Activated T-helper 2 cell treated with anti-CD3 and anti-CD28 coated beads, Interferon-gamma antibody, Interleukin-2, Interleukin-4, amounts not matched to agents 10 μg/mL and 5 μg/mL and 100 μg/mL, durations not matched to agents 14 hours and 24 hours and 36 hours (primary cell): Measurements from ENCODE around the gene PLOD2. TPM values are rescaled to one million over a fixed set of nuclear protein-coding genes. Genes with fewer than 3 reads are reported as not detected.

Experiments
- DNase-seq: peaks from one replicate; pipeline ENCODE4 v3.0.0; 2021; ENCODE audit warnings: low spot score
- H3K27ac Mint-ChIP-seq: one replicate; pipeline ENCODE4 v1.8.0; 2021; ENCODE audit warnings: mixed read lengths
- H3K27me3 Mint-ChIP-seq: one replicate; pipeline ENCODE4 v1.8.0; 2021; ENCODE audit warnings: low read depth, mixed read lengths
- H3K36me3 Mint-ChIP-seq: one replicate; pipeline ENCODE4 v1.8.0; 2021; ENCODE audit warnings: low read depth, mixed read lengths
- H3K4me1 Mint-ChIP-seq: one replicate; pipeline ENCODE4 v1.8.0; 2021; ENCODE audit warnings: low read depth, mixed read lengths
- H3K4me3 Mint-ChIP-seq: one replicate; pipeline ENCODE4 v1.8.0; 2021; ENCODE audit warnings: low read depth, mild to moderate bottlenecking, moderate library complexity, mixed read lengths
- H3K9me3 Mint-ChIP-seq: one replicate; pipeline ENCODE4 v1.8.0; 2021; ENCODE audit warnings: mixed read lengths
- intact Hi-C: fragments of 100-400 bp; cut with micrococcal nuclease; formaldehyde crosslinking; loops from one replicate; pipeline ENCODE4 v1.15.1; 2023
- total RNA-seq: library from RNA; stranded (reverse); gene quantifications from 2 replicates; pipeline ENCODE4 v1.2.3, GENCODE V29; 2022

PLOD2 gene
- total RNA-seq, 1 donor from 2014 or later = 2.2 TPM

DNA sequence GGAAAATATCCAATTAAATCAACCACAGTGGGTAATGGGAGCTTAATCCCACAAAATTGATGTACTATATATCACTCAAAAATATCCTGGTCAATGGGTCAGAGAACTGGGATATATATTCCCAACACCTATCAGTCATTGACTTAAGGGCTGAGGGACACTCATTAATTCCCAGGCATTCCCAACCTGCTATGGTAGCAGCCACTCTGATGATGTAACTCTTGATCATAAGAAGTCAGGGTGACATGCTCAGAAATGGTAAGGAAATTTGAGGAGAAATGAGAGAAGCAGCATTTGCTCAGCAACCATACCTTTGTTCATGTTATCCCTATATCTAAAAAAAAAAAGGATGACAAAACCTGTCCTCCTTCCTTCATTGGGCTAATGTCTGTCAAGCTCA, 3.1 kb upstream of the PLOD2 start:
- Mint-ChIP-seq H3K27ac (no peak overlapping the region), H3K4me3 (no peak overlapping the region), H3K4me1 (peaks cover 14% of the 10 kb centered on the region), H3K9me3 (no peaks in the 10 kb centered on the region), H3K36me3 (no peaks in the 10 kb centered on the region), H3K27me3 (peaks cover 49% of the 10 kb centered on the region)
- DNase-seq = no peak
- intact Hi-C loops = loop anchor here (5.0 kb wide), 1 partner anchor 388 kb away; no protein-coding TSS in a partner anchor

DNA sequence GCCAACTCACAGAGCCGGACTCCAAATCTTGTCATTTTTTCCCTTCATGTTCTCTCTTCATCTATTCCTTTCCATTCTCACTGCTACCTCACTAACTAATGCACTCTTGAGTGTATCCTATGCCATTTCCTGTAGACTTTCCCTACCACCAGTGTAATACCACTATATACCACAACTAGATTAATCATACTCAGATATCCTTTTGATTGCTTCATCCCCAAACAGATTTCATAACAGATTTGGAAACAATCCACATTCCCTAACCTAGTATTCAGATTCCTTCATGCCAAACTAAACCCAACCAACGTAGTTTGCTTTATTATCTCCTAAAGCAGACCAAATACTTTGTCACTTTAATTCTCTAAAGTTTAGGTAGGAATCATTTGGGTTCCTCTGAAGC, 2.6 kb upstream of the PLOD2 start:
- H3K27ac Mint-ChIP-seq = no peak overlapping the region
- no peaks in the 10 kb centered on the region for H3K36me3 Mint-ChIP-seq
- no peaks in the 10 kb centered on the region for H3K9me3 Mint-ChIP-seq
- DNase-seq = no peak
- H3K27me3 Mint-ChIP-seq = peaks cover 53% of the 10 kb centered on the region
- H3K4me1 Mint-ChIP-seq = peaks cover 14% of the 10 kb centered on the region
- intact Hi-C loops = loop anchor here (5.0 kb wide), 1 partner anchor 389 kb away; no protein-coding TSS in a partner anchor
- H3K4me3 Mint-ChIP-seq = no peak overlapping the region

- no peak for DNase-seq
- intact Hi-C loops = loop anchor here (5.0 kb wide), 1 partner anchor 390 kb away; no protein-coding TSS in a partner anchor
- H3K36me3 Mint-ChIP-seq = no peaks in the 10 kb centered on the region
- peaks cover 14% of the 10 kb centered on the region for H3K4me1 Mint-ChIP-seq
- no peaks in the 10 kb centered on the region for H3K9me3 Mint-ChIP-seq
- H3K27ac Mint-ChIP-seq = no peak overlapping the region
- H3K4me3 Mint-ChIP-seq = no peak overlapping the region
- H3K27me3 Mint-ChIP-seq = peaks cover 59% of the 10 kb centered on the region
Measured at GRCh38 chr3:146162561-146162960, 1.6 kb upstream of the PLOD2 start.

GRCh38 chr3:146161663-146162002, 649 bp upstream of the PLOD2 start:
- peaks cover 14% of the 10 kb centered on the region for H3K4me1 Mint-ChIP-seq
- H3K9me3 Mint-ChIP-seq = no peaks in the 10 kb centered on the region
- DNase-seq = no peak
- H3K36me3 Mint-ChIP-seq = no peaks in the 10 kb centered on the region
- intact Hi-C loops = loop anchor here (5.0 kb wide), 1 partner anchor 391 kb away; no protein-coding TSS in a partner anchor
- peaks cover 60% of the 10 kb centered on the region for H3K27me3 Mint-ChIP-seq
- H3K4me3 Mint-ChIP-seq = peak overlapping the region; percentile 48
- no peak overlapping the region for H3K27ac Mint-ChIP-seq

DNA sequence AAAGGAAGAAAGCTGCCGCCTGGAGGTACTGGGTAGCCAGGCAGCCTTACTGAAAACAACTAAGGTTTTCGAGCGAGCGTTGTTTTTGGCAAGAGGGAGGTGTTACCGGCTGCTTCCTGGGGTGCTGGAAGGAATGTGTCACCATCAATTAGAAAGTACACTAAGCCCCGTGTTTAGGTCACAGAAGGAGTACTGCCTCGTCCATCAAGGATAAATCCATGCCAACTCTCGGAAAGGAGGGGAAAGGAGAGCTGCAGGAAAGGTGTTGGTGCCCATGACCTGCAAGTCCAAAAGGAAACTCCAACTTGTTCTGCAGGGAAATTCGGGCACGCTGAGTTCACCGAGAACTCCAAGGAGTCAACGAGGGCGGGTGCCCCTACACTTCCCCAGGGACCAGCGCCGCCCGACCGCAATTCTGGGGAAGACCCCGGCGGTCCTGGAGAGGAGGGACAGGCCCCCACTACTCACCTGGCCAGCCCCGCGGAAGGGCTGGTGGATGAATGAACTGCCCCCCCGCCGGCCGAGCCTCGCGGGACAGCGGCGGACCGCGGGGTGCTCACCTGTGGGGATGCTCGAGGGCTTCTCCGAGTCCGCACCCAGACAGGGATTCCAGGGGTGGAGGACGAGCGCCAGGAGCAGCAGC, 542 bp downstream of the PLOD2 start:
- DNase-seq = no peak
- Mint-ChIP-seq H3K27me3 (peaks cover 60% of the 10 kb centered on the region), H3K9me3 (no peaks in the 10 kb centered on the region), H3K4me3 (peak overlapping the region; percentile 70), H3K27ac (no peak overlapping the region), H3K4me1 (peaks cover 14% of the 10 kb centered on the region), H3K36me3 (no peaks in the 10 kb centered on the region)
- intact Hi-C loops = loop anchor here (5.0 kb wide), 1 partner anchor 392 kb away; no protein-coding TSS in a partner anchor

DNA sequence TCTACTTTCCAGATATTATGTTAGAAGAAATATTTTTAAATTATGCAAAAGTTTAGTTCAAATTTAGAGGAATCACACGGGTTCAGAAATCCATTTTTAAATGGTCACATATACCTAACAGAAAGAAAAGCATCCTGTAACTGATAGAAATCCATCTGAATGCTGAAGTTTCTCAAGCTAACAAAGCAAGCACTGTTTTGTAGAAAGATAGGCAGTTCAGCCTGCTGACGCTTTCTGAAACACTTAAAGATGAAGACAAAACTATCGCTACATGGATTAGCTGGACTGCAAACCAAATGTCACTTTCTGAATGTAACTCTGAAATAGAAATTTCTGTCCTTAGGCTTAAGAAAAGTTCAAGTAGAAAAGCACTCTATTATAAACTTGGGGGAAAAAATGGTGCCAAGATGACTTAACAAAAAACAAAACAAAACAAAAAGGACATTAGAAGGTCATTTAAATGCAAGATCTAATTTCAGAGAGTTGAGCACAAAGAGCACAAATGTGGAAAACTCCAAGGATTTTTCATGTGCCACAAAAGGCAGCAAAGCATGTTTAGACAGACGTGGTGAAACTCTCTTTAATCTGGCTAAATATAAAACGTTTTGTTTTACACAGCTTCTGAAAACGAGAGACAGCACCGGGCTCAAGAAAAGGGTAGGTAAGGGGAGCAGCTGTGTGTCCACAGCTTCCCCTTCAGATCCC, 1.2 kb downstream of the PLOD2 start:
- intact Hi-C loops = loop anchor here (5.0 kb wide), 1 partner anchor 393 kb away; no protein-coding TSS in a partner anchor

DNA sequence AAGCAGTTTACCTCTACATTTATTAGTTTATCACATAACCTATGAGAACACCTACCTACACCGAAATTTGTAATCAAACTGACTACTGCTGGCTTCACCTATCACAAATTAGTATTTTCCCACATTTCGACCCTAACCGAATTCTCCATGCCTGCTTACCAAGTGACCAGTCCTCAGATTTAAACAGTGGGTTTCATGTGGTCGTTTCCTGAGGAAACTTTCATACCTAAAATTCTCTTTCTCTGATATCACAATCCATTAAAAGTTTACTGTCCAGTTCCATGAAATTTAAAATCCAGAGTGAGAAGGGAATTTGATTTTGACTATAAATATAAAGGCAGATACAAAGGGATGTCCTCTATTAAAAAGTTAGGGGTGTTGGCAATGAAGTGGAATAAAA, 1.9 kb downstream of the PLOD2 start:
- Mint-ChIP-seq H3K4me1 (peaks cover 14% of the 10 kb centered on the region), H3K36me3 (no peaks in the 10 kb centered on the region), H3K27me3 (peaks cover 50% of the 10 kb centered on the region), H3K27ac (no peak overlapping the region), H3K9me3 (no peaks in the 10 kb centered on the region), H3K4me3 (no peak overlapping the region)
- no peak for DNase-seq
- intact Hi-C loops = no loop called here

More for the DNA sequence above, 1.2 kb downstream of the PLOD2 start:
- H3K4me1 Mint-ChIP-seq = peaks cover 14% of the 10 kb centered on the region
- H3K36me3 Mint-ChIP-seq = no peaks in the 10 kb centered on the region
- no peaks in the 10 kb centered on the region for H3K9me3 Mint-ChIP-seq
- no peak for DNase-seq
- H3K4me3 Mint-ChIP-seq = peak overlapping the region; percentile 70
- H3K27ac Mint-ChIP-seq = no peak overlapping the region
- H3K27me3 Mint-ChIP-seq = peaks cover 54% of the 10 kb centered on the region

GRCh38 chr3:146157325-146158060, 3.5 kb downstream of the PLOD2 start:
- Mint-ChIP-seq H3K9me3 (no peaks in the 10 kb centered on the region), H3K4me3 (no peak overlapping the region), H3K4me1 (peaks cover 14% of the 10 kb centered on the region), H3K27me3 (peaks cover 39% of the 10 kb centered on the region), H3K27ac (no peak overlapping the region), H3K36me3 (no peaks in the 10 kb centered on the region)
- intact Hi-C loops = no loop called here
- no peak for DNase-seq

- peaks cover 11% of the 10 kb centered on the region for H3K4me1 Mint-ChIP-seq
- H3K4me3 Mint-ChIP-seq = no peak overlapping the region
- no peak overlapping the region for H3K27ac Mint-ChIP-seq
- no peaks in the 10 kb centered on the region for H3K9me3 Mint-ChIP-seq
- H3K36me3 Mint-ChIP-seq = no peaks in the 10 kb centered on the region
- DNase-seq = no peak
- intact Hi-C loops = no loop called here
- H3K27me3 Mint-ChIP-seq = peaks cover 32% of the 10 kb centered on the region
Measured at GRCh38 chr3:146156666-146157314, 4.2 kb downstream of the PLOD2 start.

- Mint-ChIP-seq H3K36me3 (no peaks in the 10 kb centered on the region), H3K27ac (no peak overlapping the region), H3K9me3 (no peaks in the 10 kb centered on the region), H3K27me3 (peaks cover 26% of the 10 kb centered on the region), H3K4me1 (peaks cover 7% of the 10 kb centered on the region), H3K4me3 (no peak overlapping the region)
- intact Hi-C loops = no loop called here
- no peak for DNase-seq
Measured at GRCh38 chr3:146156095-146156494, 4.9 kb downstream of the PLOD2 start.

DNA sequence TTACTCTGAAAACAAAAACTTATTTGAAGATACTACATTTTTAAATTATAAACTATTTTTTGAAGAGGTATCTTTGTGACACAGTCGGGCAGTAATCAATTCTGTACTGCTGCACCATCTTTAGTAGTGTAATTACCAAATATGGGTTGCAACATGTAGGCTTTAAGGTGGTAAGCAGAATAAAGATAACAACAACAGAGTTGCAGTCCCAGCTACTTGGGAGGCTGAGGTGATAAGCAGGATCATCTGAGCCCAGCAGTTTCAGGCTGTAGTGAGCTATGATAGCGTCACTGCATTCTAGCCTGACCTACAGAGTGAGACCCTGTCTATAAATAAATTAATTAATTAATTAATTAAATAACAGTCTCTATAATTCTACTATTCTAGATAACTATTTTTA, 6.0 kb downstream of the PLOD2 start:
- DNase-seq = no peak
- Mint-ChIP-seq H3K27me3 (peaks cover 20% of the 10 kb centered on the region), H3K36me3 (no peaks in the 10 kb centered on the region), H3K4me1 (peaks cover 3% of the 10 kb centered on the region), H3K27ac (no peak overlapping the region), H3K4me3 (no peak overlapping the region), H3K9me3 (no peaks in the 10 kb centered on the region)
- intact Hi-C loops = no loop called here

- H3K36me3 Mint-ChIP-seq = no peaks in the 10 kb centered on the region
Measured at GRCh38 chr3:146154316-146154715, 6.7 kb downstream of the PLOD2 start.

More at GRCh38 chr3:146154316-146154715, 6.7 kb downstream of the PLOD2 start:
- H3K27me3 Mint-ChIP-seq = peaks cover 15% of the 10 kb centered on the region
- DNase-seq = no peak
- no peak overlapping the region for H3K4me3 Mint-ChIP-seq
- no peaks in the 10 kb centered on the region for H3K9me3 Mint-ChIP-seq
- intact Hi-C loops = no loop called here
- no peak overlapping the region for H3K27ac Mint-ChIP-seq
- no peaks in the 10 kb centered on the region for H3K4me1 Mint-ChIP-seq
